Type B pancreatic cell (in vitro differentiated cells): ENCODE results near the gene ITPKB. TPM values are rescaled to one million over a fixed set of nuclear protein-coding genes. Genes with fewer than 3 reads are reported as not detected.

Source experiments
- DNase-seq: peaks from one replicate; pipeline ENCODE4 v3.0.0; 2021; ENCODE audit warnings: mixed read lengths; ENCODE audit not compliant: unreplicated experiment; ENCODE audit errors: extremely low spot score
- H3K27ac Mint-ChIP-seq: 2 replicates; pipeline ENCODE4 v1.8.0; 2021; ENCODE audit warnings: mild to moderate bottlenecking, mixed read lengths
- H3K27me3 Mint-ChIP-seq: 2 replicates; pipeline ENCODE4 v1.8.0; 2021; ENCODE audit warnings: mixed read lengths
- H3K36me3 Mint-ChIP-seq: 2 replicates; pipeline ENCODE4 v1.8.0; 2021; ENCODE audit warnings: mixed read lengths
- H3K4me1 Mint-ChIP-seq: one replicate; pipeline ENCODE4 v1.8.0; 2021; ENCODE audit warnings: mixed read lengths; ENCODE audit not compliant: unreplicated experiment
- H3K4me3 Mint-ChIP-seq: 2 replicates; pipeline ENCODE4 v1.8.0; 2021; ENCODE audit warnings: mild to moderate bottlenecking, mixed read lengths
- H3K9me3 Mint-ChIP-seq: 2 replicates; pipeline ENCODE4 v1.8.0; 2021; ENCODE audit warnings: mixed read lengths
- CTCF ChIP-seq: fragments of 200-600 bp; sonication (generic); conservative IDR thresholded peaks from 2 replicates; pipeline ENCODE4 v1.5.0; 2021; ENCODE audit warnings: antibody characterized with exemption, mild to moderate bottlenecking
- total RNA-seq: library from RNA; stranded (reverse); gene quantifications from 2 replicates; pipeline ENCODE4 v1.2.1, GENCODE V29; 2021; ENCODE audit warnings: low replicate concordance

Gene ITPKB
- total RNA-seq, 1 donor from 2014 or later = 31.4 TPM

DNA sequence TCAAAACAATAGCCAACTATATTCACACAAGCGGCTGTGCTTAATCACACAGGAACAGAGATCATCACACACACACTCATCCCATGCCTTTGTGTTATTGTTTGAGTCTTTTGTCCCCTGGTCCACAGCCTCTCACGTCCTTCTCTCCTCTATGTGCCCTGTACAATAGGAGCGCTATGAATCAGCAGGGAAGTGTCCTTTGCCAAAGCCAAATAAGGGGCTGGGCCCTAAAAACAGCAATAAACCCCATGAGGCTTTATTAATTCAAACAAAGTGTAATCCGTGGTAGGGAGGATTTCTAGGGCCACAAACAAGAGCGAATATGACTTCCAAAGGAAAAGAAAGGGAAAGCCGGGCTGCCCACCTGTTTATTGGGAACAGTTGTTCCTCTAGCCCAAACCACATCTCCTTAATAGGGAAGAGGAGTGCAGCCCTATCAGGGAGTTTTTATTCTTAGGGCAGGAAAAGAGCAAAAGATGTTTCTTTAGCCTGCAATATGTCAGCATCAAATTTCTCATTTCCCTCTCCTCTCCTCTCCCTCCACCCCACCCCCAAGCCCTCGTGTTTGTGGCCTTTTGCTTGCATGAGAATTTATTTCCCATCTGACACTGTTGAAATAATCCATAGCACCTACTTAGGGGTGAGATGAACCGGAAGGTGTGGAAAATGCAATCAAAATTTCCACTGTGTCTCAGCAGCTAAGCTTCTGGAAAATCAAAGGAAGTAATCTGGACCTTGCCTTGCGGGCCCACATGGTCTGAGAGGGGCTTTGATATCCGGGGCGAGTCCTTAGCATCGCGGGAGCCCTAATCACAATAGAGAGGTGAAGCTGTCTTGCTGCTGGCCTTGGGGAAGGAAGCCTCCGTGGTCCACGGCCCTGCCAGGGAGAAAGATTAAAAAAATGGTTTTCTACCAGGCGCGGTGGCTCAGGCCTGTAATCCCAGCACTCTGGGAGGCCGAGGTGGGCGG is 45.3 kb upstream of the ITPKB start:
- no peak for DNase-seq
- Mint-ChIP-seq H3K36me3 (no peaks in the 10 kb centered on the region), H3K27me3 (no peaks in the 10 kb centered on the region), H3K9me3 (no peaks in the 10 kb centered on the region), H3K4me3 (no peak overlapping the region), H3K4me1 (peaks cover 5% of the 10 kb centered on the region), H3K27ac (no peak overlapping the region)
- TF ChIP-seq CTCF = no peak

DNA sequence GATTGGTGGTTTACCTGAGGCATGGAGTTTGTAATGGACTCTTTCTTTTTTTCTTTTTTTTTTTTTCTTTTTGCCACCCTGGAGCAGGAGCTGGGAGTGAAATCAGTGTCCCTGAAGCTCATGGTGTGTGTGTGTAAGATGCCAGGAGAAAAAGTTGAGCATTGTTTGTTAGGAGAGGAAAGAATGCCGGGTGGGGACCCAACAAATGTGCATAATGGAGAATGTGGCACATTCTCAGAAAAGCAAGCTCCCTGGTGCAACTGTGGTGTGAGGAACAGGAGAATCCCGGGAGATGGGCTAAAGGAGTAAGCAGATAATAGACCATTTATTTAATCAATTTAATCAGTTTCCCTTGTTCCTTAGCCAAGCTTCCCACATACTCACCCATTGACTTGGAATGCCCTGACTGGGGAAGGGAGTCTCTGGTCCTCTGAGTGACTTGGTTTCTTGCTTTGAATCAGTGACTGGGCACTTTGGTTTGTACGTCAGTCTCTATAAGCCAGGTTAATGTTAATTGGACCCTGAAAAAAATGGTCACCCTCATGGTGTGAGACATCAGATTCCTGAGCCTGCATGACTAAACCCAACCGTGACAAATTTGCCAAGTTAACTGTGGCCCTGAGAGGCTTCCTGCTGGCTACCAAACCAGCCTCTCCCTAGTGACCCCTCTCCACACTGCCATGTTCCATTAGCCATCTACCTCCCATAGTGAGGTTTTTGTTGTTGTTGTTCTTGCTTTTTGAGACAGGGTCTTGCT is 43.9 kb upstream of the ITPKB start:
- Mint-ChIP-seq H3K27me3 (no peaks in the 10 kb centered on the region), H3K9me3 (no peaks in the 10 kb centered on the region), H3K4me1 (peaks cover 10% of the 10 kb centered on the region), H3K36me3 (no peaks in the 10 kb centered on the region), H3K27ac (no peak overlapping the region), H3K4me3 (no peak overlapping the region)
- TF ChIP-seq CTCF = no peak
- DNase-seq = no peak

DNA sequence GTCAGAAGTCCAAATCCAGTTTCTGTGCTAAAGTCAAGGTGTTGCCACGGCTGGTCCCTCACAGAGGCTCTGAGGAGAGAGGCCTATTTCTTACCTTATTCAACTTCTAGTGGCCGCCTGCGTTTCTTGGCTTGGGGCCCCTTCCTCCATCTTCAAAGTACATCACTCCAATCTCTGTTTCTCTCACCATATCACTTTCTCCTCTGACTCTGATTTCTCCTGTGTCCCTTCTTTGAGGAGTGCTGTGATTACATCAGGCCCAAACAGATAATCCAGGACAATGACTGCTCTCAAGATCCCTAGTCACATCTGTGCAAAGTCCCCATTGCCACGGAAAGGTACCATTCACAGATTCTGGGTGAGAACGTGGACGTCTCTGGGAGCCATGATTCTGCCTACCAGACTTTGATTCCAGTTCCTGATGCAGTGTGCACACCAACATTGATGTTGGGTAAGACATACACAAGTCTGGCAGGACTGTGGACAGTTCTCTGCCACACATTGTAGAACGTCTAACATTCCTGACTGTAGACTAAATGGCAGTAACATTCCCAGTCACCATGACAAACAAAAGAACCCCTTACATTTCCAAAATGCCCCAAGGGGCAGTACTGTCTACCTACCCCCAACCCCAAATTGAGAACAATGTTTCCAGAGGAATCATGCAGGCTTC is 43.0 kb upstream of the ITPKB start:
- no peak for TF ChIP-seq CTCF
- Mint-ChIP-seq H3K27me3 (no peaks in the 10 kb centered on the region), H3K4me1 (peaks cover 10% of the 10 kb centered on the region), H3K9me3 (no peaks in the 10 kb centered on the region), H3K27ac (no peak overlapping the region), H3K4me3 (no peak overlapping the region), H3K36me3 (no peaks in the 10 kb centered on the region)
- no peak for DNase-seq

- Mint-ChIP-seq H3K27ac (no peak overlapping the region), H3K36me3 (no peaks in the 10 kb centered on the region), H3K9me3 (no peaks in the 10 kb centered on the region), H3K4me1 (peaks cover 10% of the 10 kb centered on the region), H3K27me3 (no peaks in the 10 kb centered on the region), H3K4me3 (no peak overlapping the region)
- no peak for TF ChIP-seq CTCF
- no peak for DNase-seq
Observed at GRCh38 chr1:226779561-226779960, 40.5 kb upstream of the ITPKB start.

GRCh38 chr1:226778657-226779058 is 39.6 kb upstream of the ITPKB start:
- Mint-ChIP-seq H3K9me3 (no peaks in the 10 kb centered on the region), H3K27me3 (no peaks in the 10 kb centered on the region), H3K4me3 (no peak overlapping the region), H3K4me1 (peaks cover 4% of the 10 kb centered on the region), H3K27ac (peak overlapping the region; percentile 42), H3K36me3 (no peaks in the 10 kb centered on the region)
- DNase-seq = no peak
- TF ChIP-seq CTCF = no peak
